GM19397 (cell line): ENCODE data around the gene KLHL26.
A peak's percentile ranks its signal among the peaks of the same experiment; 100 is the strongest.

Experiments used
- ATAC-seq: cut with Tn5 transposase; IDR thresholded peaks from one replicate; pipeline ENCODE4 v1.9.1; 2021; ENCODE audit warnings: mild to moderate bottlenecking, moderate library complexity; ENCODE audit not compliant: unreplicated experiment

KLHL26 gene

GRCh38 chr19:18682807-18683108 is 45.9 kb downstream of the KLHL26 start:
- no peak for ATAC-seq

GRCh38 chr19:18683109-18683957 is 46.5 kb downstream of the KLHL26 start, which contains the start of gene CRTC1:
Gene CRTC1 (plus strand): TSS chr19:18683680. CDS start chr19:18683703, 23 bp downstream.
- ATAC-seq = peak; percentile 79

- ATAC-seq = no peak
Observed at GRCh38 chr19:18683958-18684641, 47.3 kb downstream of the KLHL26 start.

GRCh38 chr19:18684642-18684993 is 47.8 kb downstream of the KLHL26 start:
- no peak for ATAC-seq

GRCh38 chr19:18685597-18686190 is 48.9 kb downstream of the KLHL26 start:
- ATAC-seq = no peak

- ATAC-seq = no peak
Observed at GRCh38 chr19:18687740-18688465, 51.1 kb downstream of the KLHL26 start.

- no peak for ATAC-seq
Observed at GRCh38 chr19:18696023-18696422, 59.2 kb downstream of the KLHL26 start.

- ATAC-seq = no peak
Observed at GRCh38 chr19:18697680-18698079, 60.9 kb downstream of the KLHL26 start.

GRCh38 chr19:18698321-18699167 is 61.7 kb downstream of the KLHL26 start:
- ATAC-seq = no peak

GRCh38 chr19:18699403-18700054 is 62.7 kb downstream of the KLHL26 start:
- ATAC-seq = no peak

GRCh38 chr19:18700501-18701249 is 63.8 kb downstream of the KLHL26 start:
- peak; percentile 55 for ATAC-seq

- peak; percentile 16 for ATAC-seq
Observed at GRCh38 chr19:18701250-18701608, 64.4 kb downstream of the KLHL26 start.

- no peak for ATAC-seq
Observed at GRCh38 chr19:18704054-18704453, 67.2 kb downstream of the KLHL26 start.

- ATAC-seq = no peak
Observed at GRCh38 chr19:18704971-18705370, 68.1 kb downstream of the KLHL26 start.

- ATAC-seq = no peak
Observed at GRCh38 chr19:18708452-18709231, 71.8 kb downstream of the KLHL26 start.

GRCh38 chr19:18709546-18709945 is 72.7 kb downstream of the KLHL26 start:
- no peak for ATAC-seq

- no peak for ATAC-seq
Observed at GRCh38 chr19:18710186-18710585, 73.4 kb downstream of the KLHL26 start.

- no peak for ATAC-seq
Observed at GRCh38 chr19:18710996-18711751, 74.3 kb downstream of the KLHL26 start.
